T-helper 1 cell (primary cell): ENCODE data around the gene NMT1.

Experiments used
- DNase-seq, 5 donors: peaks; one replicate each; pipeline ENCODE4 v3.0.0-alpha.2; 2012 to 2020

Gene NMT1

GRCh38 chr17:45086391-45086790, 25.3 kb downstream of the NMT1 start:
- DNase-seq, result no peak

- DNase-seq, result no peak
These were observed 25.9 kb downstream of the NMT1 start for GRCh38 chr17:45086865-45087503.

- no peak for DNase-seq
These were observed 26.4 kb downstream of the NMT1 start for GRCh38 chr17:45087504-45087975.

- no peak for DNase-seq
These were observed 26.9 kb downstream of the NMT1 start for GRCh38 chr17:45087978-45088377.

GRCh38 chr17:45088741-45089140, 27.6 kb downstream of the NMT1 start:
- no peak for DNase-seq

- DNase-seq, result no peak
These were observed 29.6 kb downstream of the NMT1 start for GRCh38 chr17:45090711-45091110.

GRCh38 chr17:45091778-45092425, 30.8 kb downstream of the NMT1 start:
- DNase-seq, result no peak

GRCh38 chr17:45092911-45093430, 31.9 kb downstream of the NMT1 start:
- no peak for DNase-seq

- DNase-seq, result no peak
These were observed 32.5 kb downstream of the NMT1 start for GRCh38 chr17:45093444-45094110.

- no peak for DNase-seq
These were observed 35.0 kb downstream of the NMT1 start for GRCh38 chr17:45096141-45096540.

- no peak for DNase-seq
These were observed 35.8 kb downstream of the NMT1 start for GRCh38 chr17:45096926-45097325.

- DNase-seq, result no peak
These were observed 37.2 kb downstream of the NMT1 start for GRCh38 chr17:45098081-45098868.

GRCh38 chr17:45098869-45099616, 37.9 kb downstream of the NMT1 start:
- DNase-seq, result peak; percentile 34 to 67 (median 56)

GRCh38 chr17:45101546-45101882, 40.4 kb downstream of the NMT1 start:
- no peak for DNase-seq

- no peak for DNase-seq
These were observed 41.0 kb downstream of the NMT1 start for GRCh38 chr17:45101883-45102811.

- DNase-seq, result no peak
These were observed 41.7 kb downstream of the NMT1 start for GRCh38 chr17:45102856-45103255.

GRCh38 chr17:45103269-45103795, 42.2 kb downstream of the NMT1 start:
- no peak for DNase-seq

- no peak for DNase-seq
These were observed 42.9 kb downstream of the NMT1 start for GRCh38 chr17:45104029-45104428.

GRCh38 chr17:45104497-45104896, 43.4 kb downstream of the NMT1 start:
- no peak for DNase-seq

GRCh38 chr17:45104907-45105624, 43.9 kb downstream of the NMT1 start:
- DNase-seq, result no peak
